SK-N-DZ (cell line): Measurements from ENCODE around the gene RFX2. TPM values are rescaled to one million over a fixed set of nuclear protein-coding genes. Genes with fewer than 3 reads are reported as not detected.
A peak's percentile ranks its signal among the peaks of the same experiment; 100 is the strongest.
"Not testable (repeated sequence)": the region's sequence is repeated elsewhere in the genome, so short reads cannot be mapped to it uniquely, and the experiment has no call there.

Experiments
- DNase-seq: peaks from one replicate; pipeline ENCODE4 v3.0.0-alpha.2; 2015; ENCODE audit warnings: low spot score
- polyA plus RNA-seq, 2 experiments: library from polyadenylated mRNA; depleted of rRNA; stranded (reverse); fragments of >200 nt; gene quantifications; 2 replicates each; pipeline ENCODE4 v1.2.3, GENCODE V29; 2014

RFX2 gene
- 9.5 and 10.0 TPM in 2 replicates for polyA plus RNA-seq (2014; cell fraction: cytosol; rRNA removed)
- polyA plus RNA-seq (2014; cell fraction: nucleus; rRNA removed), result 5.5 and 8.8 TPM in 2 replicates

DNA sequence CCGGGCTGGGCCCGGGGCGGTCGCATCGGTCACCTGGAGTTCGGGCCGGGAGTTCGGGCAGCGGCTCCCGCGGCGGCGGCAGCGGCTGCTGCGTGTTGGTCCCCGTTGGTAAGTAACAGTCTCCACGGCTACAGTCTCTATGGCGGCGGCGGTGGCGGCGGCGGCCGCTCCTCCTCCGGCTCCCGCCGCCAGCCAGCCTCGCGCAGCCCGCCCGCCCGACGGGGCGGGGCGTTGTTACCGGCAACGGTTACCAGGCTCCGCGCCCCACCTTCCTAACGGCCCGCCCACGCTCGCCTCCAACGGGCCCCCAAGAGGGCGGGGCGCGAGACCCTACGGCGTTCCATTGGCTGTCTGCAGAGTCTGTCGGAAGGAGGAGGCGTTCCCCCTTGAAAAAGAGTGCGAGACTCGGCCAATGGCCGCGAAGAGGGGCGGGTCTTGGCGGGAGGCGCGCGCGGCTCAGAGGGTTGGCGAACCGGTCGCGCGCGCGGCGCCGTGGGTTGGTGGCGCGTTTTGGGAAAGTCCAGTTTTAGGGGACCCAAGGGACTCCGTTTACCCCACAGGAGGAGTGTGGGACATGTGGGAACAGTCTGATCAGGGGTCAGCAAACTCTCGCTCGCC is at the start of gene RFX2:
Gene RFX2, minus strand, starts transcription at position 141 of the 618 bp plus-strand sequence. CDS start 63,004 bp downstream, outside the sequence.
- peak; percentile 95 for DNase-seq

DNA sequence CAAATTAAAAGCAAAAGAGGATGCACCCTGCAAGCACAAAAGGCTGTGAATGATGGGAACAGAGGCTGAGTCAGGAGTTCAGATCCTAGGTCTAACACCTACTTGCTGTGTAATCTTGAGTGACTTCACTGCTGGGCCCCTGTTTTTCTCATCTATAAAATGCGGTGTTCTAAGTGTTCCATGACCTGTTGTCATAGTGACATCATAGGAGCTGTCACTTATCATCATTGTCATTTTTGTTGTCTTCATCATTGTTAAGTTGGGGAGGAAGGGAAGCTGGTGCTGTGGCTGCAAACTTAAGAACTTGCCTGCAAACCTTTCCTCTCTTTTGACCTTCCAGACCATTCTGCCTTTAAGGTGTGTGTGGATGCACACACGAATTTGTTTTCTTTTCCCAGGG is 45.7 kb upstream of the RFX2 start:
- DNase-seq, result no peak

DNA sequence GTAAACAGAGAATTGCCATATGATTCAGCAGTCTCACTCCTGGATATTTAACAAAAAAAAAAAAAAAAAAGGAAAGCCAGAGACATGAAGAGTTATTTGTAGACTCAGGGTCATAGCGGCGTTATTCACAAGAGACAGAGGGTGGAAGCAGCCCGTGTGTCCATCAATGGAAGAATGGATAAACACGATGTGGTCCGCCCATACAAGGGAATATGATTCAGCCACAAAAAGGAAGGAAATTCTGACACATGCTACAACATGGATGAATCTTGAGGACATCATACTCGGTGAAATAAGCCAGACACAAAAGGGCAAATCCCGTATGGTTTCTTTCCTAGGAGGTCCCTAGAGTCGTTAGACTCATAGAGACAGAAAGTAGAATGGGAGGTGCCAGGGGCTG is 40.0 kb upstream of the RFX2 start:
- DNase-seq, result no peak

DNA sequence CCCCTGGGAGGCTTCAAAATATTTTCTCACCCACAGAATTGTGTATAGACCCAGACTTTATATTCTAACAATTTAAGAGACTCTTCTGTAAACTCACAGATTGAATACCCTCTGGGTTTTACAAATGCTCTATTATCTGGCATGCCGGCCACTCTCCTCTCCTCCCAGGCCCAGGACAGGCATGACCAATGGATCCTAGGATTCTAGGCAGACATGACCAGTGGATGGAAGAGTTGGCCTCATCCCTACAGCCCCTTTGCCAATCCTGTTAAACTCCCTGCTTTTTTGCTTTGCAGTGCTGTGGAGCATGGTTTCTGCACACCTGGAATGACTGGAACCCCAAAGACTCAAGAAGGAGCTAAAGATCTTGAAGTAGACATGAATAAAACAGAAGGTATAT is 30.9 kb upstream of the RFX2 start:
- no peak for DNase-seq

DNA sequence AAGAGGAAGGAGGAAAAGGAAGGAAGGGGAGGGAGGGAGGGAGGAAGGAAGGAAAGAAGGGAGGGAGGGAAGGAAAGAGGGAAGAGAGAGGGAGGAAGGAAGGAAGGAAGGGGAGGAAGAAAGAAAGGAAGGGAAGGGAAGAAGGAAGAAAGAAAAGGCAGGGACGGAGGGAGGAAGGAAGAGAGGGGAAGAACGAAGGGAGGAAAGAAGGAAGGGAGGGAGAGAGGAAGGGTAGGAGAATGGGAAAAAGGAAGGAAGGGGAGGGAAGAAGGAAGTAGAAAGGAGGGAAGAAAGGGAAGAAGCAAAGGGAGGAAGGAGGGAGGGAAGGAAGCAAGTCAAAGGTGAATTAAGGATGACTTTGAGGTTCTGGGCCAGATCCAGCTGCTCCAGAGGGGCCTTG is 28.2 kb upstream of the RFX2 start:
- DNase-seq, result no peak

DNA sequence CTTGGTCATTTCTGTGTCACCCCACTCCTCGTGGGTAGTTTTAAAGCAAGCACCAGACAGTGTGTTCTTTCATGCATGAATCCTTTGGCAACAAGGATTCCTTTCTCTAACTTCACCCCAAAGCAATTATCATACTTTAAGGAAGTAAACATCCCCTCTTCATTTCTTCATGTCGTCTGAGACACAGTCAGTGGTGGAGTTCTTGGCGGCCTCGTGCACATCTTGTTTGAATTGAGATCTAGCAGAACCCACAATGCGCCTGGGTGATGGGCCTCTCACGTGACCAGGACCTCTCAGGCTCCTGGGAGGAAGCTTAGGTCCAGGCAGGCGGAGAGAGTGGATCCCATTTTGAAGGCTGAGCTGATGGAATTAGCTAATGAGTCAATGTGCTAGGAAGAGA is 27.8 kb upstream of the RFX2 start:
- DNase-seq, result no peak

DNA sequence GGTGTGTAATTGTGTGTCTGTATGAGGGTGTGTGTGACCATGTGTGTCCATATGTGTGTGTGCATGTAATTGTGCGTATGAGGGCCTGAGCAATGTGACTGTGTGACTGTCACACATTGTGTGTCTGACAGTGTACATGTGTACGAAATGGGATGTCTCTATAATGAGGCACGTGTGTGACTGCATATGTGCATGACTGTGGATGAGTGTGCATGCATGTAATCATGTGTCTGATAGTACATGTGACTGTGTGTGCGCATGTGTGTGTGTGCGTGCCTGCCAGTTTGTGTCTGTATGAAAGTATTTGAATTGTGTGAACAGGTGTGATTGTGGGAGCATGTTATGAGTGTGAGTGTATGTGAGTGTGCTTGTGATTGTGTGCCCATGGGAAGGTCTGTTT is 22.9 kb upstream of the RFX2 start:
- no peak for DNase-seq

DNA sequence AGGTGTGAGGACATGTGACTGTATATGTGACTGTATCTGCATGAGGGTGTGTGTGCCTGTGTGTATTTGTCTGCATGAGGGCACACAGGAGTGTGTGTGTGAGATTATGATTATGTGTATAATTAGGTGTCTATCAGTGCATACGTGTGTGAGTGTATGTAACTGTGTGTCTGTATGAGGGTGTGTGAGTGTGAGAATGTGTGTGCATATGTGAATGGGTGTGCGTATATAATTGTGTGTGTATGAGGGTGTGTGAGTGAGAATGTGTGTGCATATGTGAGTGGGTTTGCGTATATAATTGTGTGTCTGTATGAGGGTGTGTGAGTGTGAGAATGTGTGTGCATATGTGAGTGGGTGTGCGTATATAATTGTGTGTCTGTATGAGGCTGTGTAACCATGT is 22.2 kb upstream of the RFX2 start:
- no peak for DNase-seq

DNA sequence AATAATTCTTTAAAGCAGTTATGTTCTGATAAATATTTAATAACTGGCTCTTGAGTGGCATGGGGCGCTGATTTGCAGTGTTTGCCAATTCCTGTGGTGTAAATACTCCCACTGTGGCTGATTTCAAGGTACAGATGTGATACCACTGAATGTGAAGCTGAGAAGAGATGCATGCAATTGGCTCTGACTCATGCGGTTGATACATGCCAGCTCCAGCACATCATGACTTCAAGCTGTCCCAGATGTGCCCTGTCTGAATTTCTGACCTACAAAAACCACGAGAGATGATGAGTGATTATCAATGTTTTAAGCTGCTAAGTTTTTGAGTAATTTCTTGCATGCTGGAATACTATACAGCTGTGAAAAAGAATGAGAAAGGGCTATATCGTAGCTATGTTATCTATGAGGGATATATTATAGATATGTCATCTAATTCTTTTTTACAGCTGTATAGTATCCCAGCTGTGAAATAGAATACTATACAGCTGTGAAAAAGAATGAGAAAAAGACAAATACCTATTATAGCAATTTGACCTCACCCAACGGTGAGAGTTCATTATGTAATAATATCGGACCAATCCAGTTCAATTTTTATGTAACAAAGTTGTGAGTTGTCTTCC is 17.5 kb upstream of the RFX2 start:
- no peak for DNase-seq

DNA sequence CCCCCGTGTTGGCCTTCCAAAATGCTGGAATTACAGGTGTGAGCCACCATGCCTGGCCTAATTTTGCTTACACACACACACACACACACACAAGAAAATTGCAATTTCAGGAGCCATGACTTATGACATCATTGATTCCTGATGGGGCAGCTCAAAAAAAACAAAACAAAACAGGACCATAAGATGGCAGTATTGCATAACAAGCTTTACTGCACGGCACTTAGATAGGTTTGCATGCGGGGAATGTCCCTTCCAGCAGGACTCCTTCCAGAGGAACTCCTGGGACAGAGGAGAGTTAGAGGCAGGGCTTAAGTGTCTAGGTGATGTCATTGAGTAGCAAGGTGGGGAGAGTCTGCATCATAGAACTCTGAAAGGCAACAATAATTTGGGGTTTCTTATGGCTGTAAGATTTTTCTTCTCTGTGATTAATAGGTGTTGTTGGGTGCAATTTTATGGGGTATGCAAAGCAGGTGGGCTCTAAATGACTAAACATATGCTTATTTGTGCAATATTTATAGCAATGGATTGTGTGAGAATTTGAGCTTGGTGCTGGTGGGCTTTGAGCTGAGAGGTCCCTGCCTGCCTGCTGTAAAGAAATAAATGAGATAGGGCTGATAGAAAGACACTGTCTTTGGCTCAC is 16.2 kb upstream of the RFX2 start:
- DNase-seq, result peak; percentile 37

DNA sequence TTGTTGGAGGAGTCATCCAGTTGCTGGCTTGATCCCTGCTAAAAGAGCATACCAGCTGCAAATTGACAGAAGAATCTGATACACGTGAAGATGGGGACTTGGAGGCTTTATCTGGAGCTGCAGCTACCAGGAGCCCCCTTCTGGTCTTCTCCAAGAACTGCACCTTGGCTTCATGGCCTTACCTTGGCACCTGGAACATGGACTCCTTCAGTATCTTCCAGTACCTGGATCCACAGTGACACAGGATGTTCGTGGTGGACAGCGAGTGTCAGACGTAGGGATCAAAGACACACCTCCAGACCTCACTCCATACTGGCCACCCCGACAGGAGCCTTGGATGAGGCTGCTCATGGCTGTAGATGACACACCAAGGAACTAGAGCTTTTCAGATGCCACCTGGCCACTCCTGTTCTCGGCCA is 15.3 kb upstream of the RFX2 start:
- DNase-seq, result peak; percentile 39

DNA sequence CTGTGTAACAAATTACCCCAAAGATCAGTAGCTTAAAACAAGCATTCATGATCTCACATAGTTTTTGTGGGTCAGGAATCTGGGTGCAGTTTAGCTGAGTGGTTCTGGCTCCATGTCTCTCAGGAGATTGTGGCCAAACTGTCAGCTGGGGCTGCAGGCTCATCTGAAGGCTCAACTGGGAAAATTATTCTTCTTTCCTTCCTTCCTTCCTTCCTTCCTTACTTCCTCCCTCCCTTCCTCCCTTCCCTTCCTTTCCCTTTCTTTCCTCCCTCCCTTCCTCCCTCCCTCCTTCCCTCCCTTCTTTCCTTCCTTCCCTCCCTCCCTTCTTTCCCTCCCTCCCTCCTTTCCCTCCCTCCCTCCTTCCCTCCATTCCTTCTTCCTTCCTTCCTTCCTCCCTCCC is 8.7 kb upstream of the RFX2 start:
- no peak for DNase-seq

DNA sequence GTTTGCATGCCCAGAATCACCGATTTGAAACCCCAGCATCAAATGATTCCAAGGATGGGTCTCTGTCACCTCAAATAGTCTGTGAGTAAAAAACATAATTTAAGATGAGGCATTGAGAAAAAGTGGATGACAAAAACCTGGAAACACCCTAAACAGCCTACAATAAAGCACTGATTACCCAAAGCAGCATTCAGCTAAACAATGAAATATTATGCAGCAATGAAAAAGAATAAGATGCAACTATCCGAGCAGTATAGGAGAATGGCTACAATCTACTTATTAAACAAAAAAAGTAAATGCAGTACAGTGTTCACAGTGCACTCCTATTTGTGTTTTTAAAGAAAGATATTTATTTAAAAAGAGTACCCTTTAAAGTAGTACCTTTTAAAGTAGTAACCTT is 7.7 kb upstream of the RFX2 start:
- no peak for DNase-seq

DNA sequence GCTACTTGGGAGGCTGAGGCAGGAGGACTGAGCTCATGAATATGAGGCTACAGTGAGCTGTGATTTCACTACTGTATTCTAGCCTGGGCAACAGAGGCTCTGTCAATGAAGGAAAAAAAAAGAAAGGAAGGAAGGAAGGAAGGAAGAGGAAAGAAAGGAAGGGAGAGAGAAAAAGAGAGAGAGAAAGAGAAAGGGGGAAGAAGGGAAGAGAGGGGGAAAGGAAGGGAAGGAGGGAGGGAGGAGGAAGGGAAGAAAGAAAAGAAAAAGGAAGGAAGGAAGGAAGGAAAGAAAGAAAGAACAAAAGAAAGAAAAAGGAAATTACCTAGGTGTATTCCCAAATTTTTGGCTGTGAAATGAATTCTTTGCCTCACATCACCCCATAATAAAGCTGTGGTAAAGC is 7.2 kb upstream of the RFX2 start:
- DNase-seq, result no peak

DNA sequence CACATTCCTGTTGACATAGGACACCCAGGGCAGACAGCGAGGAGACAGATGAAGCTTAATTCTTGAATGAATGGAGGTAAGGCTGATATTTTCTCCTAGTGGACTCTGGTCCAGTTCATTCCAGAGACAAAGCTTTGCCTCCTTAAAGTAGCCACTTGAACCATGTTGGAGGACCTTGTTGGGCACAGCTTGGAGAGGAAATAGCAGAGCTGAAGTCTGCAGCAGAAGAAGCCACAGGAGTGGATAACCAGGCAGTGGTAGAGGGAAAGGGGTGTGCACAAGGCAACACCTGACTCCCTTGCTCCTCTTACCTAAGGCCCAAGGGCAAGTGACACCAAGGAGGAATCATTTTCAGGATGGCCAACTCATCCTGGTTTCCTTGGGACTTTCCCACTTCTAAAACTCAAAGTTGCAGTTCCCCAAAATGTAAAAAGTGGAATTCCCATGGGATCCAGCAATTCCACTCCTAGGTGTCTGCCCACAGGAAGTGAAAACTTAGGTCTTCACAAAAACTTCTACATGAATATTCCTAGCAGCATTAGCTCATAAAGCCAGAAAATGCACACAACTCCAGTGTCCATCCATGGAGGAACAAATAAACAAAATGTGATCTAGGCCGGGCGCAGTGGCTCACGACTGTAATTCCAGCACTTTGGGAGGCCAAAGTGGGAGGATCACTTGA is 6.6 kb upstream of the RFX2 start:
- no peak for DNase-seq

DNA sequence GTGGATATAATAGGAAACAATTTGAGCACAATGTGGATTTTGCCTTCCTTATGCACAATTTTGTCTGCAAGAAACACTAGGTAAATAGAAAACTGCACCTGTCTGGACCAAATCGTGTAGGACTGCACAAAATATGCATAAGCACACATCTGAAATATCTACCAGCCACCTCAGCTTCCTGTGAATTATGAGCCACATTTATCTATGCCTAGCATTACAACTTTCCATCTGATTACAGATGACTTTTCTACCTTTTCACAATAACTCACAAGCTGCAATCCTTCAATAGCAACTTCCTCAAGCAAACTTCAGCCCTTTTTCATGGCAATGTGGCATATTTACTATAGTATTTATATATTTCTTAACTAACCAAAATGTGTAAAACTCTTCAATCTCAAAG is 5.7 kb upstream of the RFX2 start:
- DNase-seq, result no peak

DNA sequence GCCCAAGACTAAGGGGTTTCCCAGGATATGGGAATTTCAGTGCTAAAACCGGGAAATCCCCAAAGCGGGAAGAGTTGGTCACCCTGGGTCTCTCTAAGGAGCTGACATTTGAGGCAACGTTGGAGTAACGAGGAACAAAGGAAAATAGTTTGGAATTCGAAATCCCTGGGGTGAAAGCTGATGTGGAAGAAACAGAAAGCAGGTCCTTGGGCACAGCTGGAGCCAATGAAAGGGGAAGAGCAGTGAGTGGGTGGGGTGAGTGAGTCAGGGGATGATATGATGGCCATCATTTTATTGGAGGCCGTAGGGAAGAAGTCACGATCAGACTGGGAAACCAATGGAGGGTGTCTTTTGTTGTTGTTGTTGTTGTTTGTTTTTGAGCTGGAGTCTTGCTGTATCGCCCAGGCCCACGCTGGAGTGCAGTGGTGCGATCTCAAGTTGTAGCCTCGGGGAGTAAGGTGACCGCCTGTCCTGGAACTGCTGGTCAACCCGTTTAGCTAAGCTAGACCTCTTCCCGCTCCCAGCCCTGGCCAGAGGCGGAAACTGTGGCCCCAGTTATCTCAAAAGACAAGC is 3.4 kb upstream of the RFX2 start:
- DNase-seq, result no peak

DNA sequence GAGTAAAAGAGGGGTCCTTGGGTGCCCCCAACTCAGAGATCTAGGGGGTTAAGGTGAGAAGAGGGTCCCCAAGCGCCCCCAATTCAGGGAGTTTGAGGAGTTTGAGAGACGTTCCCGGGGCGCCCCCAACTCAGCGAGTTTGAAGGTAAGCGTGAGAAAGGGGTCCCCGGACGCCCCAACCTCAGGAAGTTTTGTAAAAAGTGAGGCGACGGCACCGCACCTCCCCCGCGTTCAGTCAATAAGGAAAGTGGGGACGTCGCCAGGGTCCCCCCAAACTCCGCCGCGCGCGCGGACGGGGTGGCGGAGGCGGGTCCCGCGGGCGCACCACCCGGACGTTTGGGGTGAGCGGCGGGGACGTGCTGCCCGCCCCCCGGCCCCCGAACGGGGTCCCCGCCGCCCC is 353 bp downstream of the RFX2 start:
- DNase-seq, result no peak

DNA sequence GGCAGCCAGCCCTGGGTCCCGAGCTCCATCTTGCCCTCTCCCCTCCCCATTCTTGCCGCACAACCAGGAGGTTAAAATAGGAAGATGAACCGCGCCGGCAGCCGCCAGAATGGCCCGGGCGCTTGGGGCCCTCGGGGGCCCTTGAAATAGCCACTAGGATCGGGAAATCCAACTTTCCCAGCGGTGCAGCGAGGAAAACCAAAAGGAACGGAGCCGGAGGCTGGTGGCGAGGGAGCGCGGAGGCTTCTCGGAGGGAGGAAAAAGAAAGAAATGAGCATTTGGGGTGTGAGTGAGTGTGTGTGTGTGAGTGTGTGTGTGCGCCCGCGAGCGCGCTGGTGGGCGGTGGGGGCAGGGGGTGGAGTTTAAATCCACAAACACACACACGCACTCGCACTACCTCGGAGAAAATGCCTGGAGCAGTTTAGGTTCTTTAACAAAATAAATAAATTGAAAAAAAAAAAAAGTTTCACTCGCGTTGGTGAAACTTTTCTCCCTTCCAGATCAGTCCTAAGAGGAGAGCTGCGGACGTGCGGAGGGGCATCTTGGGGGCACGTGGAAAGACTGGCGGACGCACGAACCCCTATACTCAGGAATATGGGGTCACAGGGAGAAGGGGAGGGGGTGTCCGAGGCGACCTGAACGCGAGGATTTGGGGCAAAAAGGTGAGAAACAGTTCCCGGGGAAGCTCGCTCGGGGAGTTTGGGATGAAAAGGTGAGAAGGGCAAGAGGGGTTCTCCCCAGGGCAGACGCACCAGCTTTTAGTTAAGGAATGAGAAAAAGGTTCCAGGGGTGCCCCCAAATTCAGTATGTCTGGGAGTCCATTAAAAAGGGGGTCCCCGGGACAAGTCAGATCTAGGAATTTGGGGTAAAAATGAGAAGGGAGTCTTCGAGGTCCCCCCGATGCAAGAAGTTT is 1.3 kb downstream of the RFX2 start:
- no peak for DNase-seq

DNA sequence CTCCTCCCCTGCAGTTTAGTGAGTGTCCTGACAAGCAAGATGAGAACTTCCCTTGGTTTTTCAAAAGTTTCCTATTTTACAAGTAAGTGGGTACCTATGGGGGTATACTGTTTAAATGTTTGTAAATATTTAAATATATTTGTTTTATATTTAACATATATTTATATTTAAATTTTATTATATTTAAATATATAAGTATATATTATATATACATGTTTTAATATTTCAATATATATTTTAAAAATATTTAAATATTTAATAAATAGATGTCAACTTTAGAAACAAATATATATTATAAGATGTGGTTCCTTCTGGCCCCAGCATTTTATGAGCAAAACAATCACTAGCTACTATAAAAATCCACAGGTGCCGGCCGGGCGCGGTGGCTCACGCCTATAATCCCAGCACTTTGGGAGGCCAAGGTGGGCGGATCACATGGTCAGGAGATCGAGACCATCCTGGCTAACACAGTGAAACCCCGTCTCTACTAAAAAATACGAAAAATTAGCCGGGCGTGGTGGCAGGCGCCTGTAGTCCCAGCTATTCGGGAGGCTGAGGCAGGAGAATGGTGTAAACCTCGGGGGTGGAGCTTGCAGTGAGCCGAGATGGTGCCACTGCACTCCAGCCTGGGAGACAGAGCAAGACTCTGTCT is 3.5 kb downstream of the RFX2 start:
- not testable (repeated sequence) for DNase-seq

DNA sequence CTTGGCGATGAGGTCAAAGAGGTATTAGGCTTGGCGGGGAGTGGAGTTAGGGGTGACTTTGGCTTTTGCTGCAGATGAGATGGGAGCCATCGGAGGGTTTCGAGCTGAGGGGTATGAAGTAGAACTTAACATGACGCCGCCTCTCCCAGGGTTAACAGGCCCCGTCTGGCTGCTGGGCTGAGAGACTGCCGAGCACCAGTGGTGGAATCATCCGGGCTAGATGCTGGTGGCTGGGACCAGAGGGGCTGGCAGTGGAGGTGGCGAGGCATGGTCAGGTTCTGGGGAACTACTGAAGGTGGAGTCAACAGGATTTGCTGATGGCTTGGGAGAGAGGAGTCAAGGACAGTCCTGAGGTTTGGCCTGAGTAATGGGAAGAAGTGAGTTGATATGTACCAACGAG is 4.9 kb downstream of the RFX2 start:
- DNase-seq, result no peak
